Embryonic facial prominence (tissue), 1 donor: ENCODE results near the gene OR4F15.

Experiments used
- DNase-seq: peaks from one replicate; pipeline ENCODE4 v3.0.0-alpha.2; 2016; ENCODE audit errors: extremely low spot score

The OR4F15 gene

DNA sequence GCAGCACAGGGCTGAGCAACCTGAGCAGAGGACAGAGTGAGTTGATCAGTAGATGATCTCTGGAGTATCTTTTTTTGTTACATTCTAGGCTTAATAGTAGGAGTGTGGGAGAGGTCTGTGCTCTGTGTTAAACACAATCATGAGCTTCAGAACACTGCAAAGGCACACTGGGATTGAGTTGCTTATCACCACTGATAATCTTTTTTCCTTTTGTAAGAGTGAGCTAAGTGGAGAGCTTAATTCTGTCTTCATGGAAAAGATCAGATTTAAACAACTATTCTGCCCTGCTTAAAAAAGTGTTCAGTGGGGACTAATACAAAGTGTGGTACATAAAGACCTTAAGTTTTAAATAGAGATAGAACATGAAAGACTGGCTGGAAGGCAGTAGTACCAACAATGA, 7.6 kb upstream of the OR4F15 start:
- no peak for DNase-seq

DNA sequence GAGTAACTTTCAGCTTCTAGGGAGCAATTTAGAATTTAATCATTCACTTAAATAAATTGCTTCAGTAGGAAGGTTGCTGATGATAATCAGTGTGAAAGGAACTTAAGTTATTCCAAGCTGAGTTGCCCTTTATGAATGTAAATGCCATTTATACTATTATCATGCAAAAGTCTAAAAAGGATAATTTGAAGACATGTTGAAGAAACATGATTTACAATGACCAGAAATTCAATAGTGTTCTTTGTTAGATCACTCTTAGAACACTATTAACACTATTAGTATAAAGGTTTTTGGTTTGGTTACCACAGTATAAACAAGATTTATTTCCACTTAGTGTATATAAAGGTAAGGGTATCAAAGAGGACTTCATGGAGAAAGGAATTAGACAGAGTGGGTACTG, 7.1 kb upstream of the OR4F15 start:
- no peak for DNase-seq

GRCh38 chr15:101805605-101806345, 6.2 kb upstream of the OR4F15 start:
- DNase-seq: no peak

- DNase-seq: no peak
Observed at GRCh38 chr15:101807345-101807945, 4.6 kb upstream of the OR4F15 start.

DNA sequence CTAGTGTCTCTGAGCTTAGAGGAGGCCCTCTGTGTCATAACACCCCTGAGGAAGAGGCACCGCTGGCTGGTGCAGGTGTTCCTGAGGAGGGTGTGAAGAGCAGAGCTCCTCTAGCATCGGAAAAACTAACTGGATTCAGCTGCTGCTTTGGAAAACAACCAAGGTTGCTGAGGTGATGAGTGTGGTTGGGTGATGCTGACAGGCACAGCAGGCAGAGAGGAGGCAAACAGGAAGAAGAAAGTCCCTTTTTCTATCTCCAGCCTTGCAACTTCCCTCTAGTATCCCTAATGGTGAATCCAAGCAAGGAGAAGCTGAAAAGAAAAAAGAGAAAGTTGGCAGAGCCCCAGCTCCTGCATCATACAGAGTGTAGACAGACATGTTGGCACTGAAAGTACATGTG, 3.8 kb upstream of the OR4F15 start:
- DNase-seq: no peak

GRCh38 chr15:101810456-101810855, 1.5 kb upstream of the OR4F15 start:
- DNase-seq: no peak

DNA sequence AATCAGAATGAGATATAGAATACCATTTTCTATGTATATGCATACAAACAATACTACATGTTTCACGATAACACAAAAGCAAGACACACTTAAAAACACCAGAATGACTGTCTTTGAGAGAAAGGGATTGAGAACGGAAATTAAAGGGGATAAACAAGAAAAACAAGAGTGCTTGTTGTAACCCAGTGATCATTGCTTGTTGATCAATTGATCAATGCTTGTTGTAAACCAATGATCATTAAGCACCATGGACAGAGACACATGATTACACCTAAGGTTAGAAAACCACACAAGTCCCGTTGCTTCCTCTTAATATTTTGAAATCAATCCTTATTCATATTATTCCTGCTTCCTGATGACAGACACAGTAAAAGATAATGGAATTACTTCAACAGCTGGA, 1.1 kb upstream of the OR4F15 start:
- no peak for DNase-seq

GRCh38 chr15:101813803-101814534, 2.0 kb downstream of the OR4F15 start:
- no peak for DNase-seq

DNA sequence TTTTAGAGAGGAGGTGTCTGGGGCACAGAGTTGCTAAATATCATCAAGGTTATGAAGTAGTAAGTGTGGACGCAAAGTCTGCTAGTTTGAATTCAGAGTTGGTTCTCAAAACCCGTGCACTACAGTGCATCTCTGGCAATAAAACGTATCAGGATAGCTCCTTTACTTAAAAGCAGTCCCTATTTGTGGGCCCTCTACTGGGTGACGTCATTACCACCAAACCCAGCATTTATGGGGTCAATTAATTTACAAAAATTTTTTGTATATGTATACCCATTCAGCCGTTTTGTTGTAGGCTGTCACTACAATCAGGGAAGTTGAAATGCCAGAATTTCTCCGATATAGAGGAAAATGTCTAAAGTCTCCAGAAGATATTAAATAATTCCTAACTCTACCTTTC, 8.8 kb downstream of the OR4F15 start:
- DNase-seq: no peak

GRCh38 chr15:101827257-101827656, 15.3 kb downstream of the OR4F15 start:
- no peak for DNase-seq

- DNase-seq: no peak
Observed at GRCh38 chr15:101828774-101829173, 16.8 kb downstream of the OR4F15 start.

DNA sequence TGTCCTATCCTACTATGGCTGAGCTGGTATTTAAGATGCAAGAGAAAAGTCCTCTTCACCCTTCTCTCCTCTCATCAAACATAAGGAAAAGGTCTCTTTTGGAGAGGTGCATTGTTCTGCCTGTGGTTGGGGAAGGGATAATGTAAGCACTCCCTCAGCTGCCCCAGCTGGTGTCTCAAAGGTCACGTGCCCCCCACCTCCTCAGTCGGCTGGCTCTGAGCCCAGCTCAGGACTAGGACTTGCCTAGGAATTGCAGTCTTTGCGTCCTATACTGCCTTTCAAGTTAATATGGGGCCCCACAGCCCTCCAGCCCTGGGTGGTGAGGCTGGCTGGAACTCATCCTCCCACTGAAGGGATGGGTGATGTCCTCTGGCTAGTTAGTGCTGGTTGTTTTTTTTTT, 29.7 kb downstream of the OR4F15 start:
- DNase-seq: no peak

- DNase-seq: no peak
Observed at GRCh38 chr15:101844916-101845315, 32.9 kb downstream of the OR4F15 start.

GRCh38 chr15:101852356-101852755, 40.4 kb downstream of the OR4F15 start:
- no peak for DNase-seq
